ENCODE data around the gene RPL38. TPM values are rescaled to one million over a fixed set of nuclear protein-coding genes. Genes with fewer than 3 reads are reported as not detected.

The RPL38 gene
- 1,846 TPM for polyA plus RNA-seq (ENCODE audit: insufficient read length)

GRCh38 chr17:74203439-74204240 is at the start of gene RPL38:
RPL38 (plus strand) TSS chr17:74203678; CDS start chr17:74203956, 278 bp downstream.
- peak; percentile 97 for DNase-seq (ENCODE audit: low read depth)

- no peak for DNase-seq (ENCODE audit: low read depth)
Observed at GRCh38 chr17:74153821-74154430, 49.6 kb upstream of the RPL38 start.

DNA sequence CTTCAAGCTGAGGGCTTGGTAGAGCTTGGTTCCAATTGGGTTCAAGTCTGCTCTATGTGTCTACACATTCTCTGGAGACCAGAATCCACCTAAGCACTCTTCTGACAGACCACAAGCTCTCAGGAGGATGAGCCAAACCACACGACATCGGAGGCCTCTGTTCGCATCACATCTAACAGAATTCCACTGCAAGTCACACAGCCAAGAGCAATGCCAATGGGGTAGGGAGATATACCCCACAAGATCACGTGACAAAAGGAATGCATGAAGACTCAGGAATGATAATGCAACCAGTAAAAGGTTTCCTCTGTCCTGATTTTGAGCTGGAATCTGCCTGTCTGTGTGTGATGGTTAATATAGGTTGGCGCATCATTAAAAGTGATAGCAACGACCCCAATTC is 46.6 kb upstream of the RPL38 start:
- DNase-seq (ENCODE audit: low read depth), result no peak

DNA sequence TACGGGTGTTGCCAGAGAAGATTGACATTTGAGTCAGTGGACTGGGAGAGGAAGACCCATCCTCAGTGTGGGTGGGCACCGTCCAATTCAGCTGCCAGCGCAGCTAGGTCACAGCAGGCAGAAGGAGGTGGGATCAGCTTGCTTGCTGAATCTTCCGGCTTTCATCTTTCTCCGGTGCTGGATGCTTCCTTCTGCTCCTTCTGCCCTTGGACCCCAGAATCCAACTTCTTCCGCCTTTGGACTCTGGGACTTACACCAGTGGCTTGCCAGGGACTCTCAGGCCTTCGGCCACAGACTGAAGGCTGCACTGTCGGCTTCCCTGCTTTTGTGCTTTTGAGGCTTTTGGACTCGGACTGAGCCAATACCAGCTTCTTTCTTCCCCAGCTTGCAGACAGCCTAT is 46.1 kb upstream of the RPL38 start:
- no peak for DNase-seq (ENCODE audit: low read depth)

- no peak for DNase-seq (ENCODE audit: low read depth)
Observed at GRCh38 chr17:74158761-74159160, 44.7 kb upstream of the RPL38 start.

DNA sequence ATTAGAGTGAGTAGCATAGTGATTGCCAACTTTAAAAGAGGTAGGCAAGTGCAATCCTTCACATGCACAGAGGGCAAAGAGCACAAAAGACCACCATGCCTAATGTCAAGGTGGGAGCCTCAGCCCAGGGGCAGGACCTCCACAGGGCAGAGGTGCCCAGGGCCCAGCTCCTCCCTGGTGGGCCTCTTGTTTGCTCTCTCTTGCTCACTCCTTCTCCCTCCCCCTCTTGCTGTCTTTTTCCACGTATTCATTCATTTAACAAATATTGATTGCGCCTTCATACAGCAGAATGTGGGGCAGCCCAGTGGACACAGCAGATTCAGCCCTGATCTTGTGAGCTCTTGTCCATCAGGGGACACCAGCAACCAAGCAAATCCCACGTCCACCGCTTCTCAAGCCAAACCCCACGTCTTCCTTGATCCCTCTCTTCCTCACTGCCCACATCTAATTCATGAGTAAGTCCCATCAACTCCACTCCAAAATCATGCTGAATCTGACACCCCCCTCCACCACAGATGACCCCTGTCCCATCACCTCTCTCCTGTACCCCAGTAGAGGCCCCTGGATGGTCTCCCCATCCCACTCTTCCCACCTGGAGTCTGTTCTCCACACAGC is 44.1 kb upstream of the RPL38 start:
- no peak for DNase-seq (ENCODE audit: low read depth)

- DNase-seq (ENCODE audit: low read depth), result no peak
Observed at GRCh38 chr17:74160656-74161502, 42.6 kb upstream of the RPL38 start.

- DNase-seq (ENCODE audit: low read depth), result no peak
Observed at GRCh38 chr17:74161503-74161875, 42.0 kb upstream of the RPL38 start.

GRCh38 chr17:74163271-74163821 is 40.1 kb upstream of the RPL38 start:
- DNase-seq (ENCODE audit: low read depth), result no peak

GRCh38 chr17:74163836-74164235 is 39.6 kb upstream of the RPL38 start:
- DNase-seq (ENCODE audit: low read depth), result no peak

- DNase-seq (ENCODE audit: low read depth), result no peak
Observed at GRCh38 chr17:74164446-74165045, 38.9 kb upstream of the RPL38 start.

- no peak for DNase-seq (ENCODE audit: low read depth)
Observed at GRCh38 chr17:74165797-74166365, 37.6 kb upstream of the RPL38 start.

- DNase-seq (ENCODE audit: low read depth), result no peak
Observed at GRCh38 chr17:74170924-74171323, 32.6 kb upstream of the RPL38 start.

- DNase-seq (ENCODE audit: low read depth), result no peak
Observed at GRCh38 chr17:74172700-74173099, 30.8 kb upstream of the RPL38 start.

- no peak for DNase-seq (ENCODE audit: low read depth)
Observed at GRCh38 chr17:74176546-74177001, 26.9 kb upstream of the RPL38 start.

GRCh38 chr17:74177018-74177450 is 26.4 kb upstream of the RPL38 start:
- DNase-seq (ENCODE audit: low read depth), result no peak

DNA sequence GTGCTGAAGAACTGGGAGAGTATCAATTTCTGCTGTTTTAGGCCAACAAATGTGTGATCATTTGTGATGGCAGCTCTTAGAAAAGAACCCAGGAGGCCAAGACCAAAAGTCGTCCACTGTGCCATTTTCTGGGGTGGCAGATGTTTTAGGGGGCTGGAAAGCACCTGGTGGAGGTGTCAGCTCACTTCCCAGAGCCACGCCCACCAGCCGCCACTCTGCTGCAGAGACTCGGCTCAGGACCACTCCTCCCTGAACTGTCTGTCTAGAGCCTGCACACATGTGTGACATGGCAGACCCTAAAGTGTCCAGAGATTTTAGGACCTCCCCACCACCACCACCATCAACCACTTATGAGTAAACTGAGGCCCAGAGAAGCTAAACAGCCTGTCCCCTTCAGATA is 23.9 kb upstream of the RPL38 start:
- no peak for DNase-seq (ENCODE audit: low read depth)

DNA sequence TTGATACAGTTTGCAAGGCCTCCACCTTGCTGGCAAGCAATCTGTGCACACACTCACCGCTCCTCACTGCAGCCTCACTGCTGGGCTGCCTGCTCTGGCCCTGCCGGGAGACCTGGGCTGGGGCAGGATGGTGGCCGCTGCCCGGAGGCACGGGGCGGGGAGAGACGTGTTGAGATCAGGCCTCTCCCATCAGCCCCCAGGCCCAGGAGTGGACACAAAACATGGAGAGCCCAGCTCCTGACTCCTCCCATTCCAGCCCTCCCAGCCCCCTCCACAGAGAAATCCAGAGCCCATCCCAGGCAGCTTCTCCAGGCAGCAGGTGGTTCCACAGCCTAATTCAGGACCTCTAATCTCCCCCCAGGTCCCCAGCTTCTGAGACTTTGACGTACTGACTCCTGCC is 23.1 kb upstream of the RPL38 start:
- DNase-seq (ENCODE audit: low read depth), result no peak

GRCh38 chr17:74181341-74181740 is 22.1 kb upstream of the RPL38 start:
- no peak for DNase-seq (ENCODE audit: low read depth)

- DNase-seq (ENCODE audit: low read depth), result no peak
Observed at GRCh38 chr17:74182041-74182723, 21.3 kb upstream of the RPL38 start.

Measured in forelimb muscle (tissue), 1 donor.